ENCODE results near the gene VSTM2L.
"Not testable (repeated sequence)": the region's sequence is repeated elsewhere in the genome, so short reads cannot be mapped to it uniquely, and the experiment has no call there.

VSTM2L gene

GRCh38 chr20:37902504-37903313 lies at the start of gene VSTM2L:
Gene VSTM2L, plus strand, starts transcription at chr20:37903127. Its CDS starts 224 bp downstream, at chr20:37903351.
- Mint-ChIP-seq H3K4me1 (peaks cover 21% of the 10 kb centered on the region), H3K27ac (peak within 1 kb of the TSS; percentile 0), H3K4me3 (peak within 1 kb of the TSS; percentile 78), H3K27me3 (peaks cover 55% of the 10 kb centered on the region), H3K9me3 (no peaks in the 10 kb centered on the region), H3K36me3 (no peaks in the 10 kb centered on the region)
- no peak for ATAC-seq

- H3K27ac Mint-ChIP-seq: peak overlapping the region; percentile 77
- H3K36me3 Mint-ChIP-seq: peaks cover 62% of the 10 kb centered on the region
- H3K4me1 Mint-ChIP-seq: peaks cover 19% of the 10 kb centered on the region
- H3K27me3 Mint-ChIP-seq: no peaks in the 10 kb centered on the region
- ATAC-seq: peak; percentile 58
- H3K9me3 Mint-ChIP-seq: no peaks in the 10 kb centered on the region
- H3K4me3 Mint-ChIP-seq: no peak overlapping the region
Measured at GRCh38 chr20:37853823-37854375, 49.0 kb upstream of the VSTM2L start.

- peak overlapping the region; percentile 31 for H3K27ac Mint-ChIP-seq
- not testable (repeated sequence) for ATAC-seq, H3K9me3 Mint-ChIP-seq, H3K4me3 Mint-ChIP-seq, H3K27me3 Mint-ChIP-seq
- peaks cover 54% of the 10 kb centered on the region for H3K36me3 Mint-ChIP-seq
- H3K4me1 Mint-ChIP-seq: peaks cover 19% of the 10 kb centered on the region
Measured at GRCh38 chr20:37856034-37856433, 46.9 kb upstream of the VSTM2L start.

- Mint-ChIP-seq H3K4me1 (peaks cover 19% of the 10 kb centered on the region), H3K27ac (peak overlapping the region; percentile 65), H3K36me3 (peaks cover 64% of the 10 kb centered on the region), H3K9me3 (no peaks in the 10 kb centered on the region), H3K27me3 (no peaks in the 10 kb centered on the region), H3K4me3 (no peak overlapping the region)
- no peak for ATAC-seq
Measured at GRCh38 chr20:37856932-37857660, 45.8 kb upstream of the VSTM2L start.

GRCh38 chr20:37859406-37860171 lies 43.3 kb upstream of the VSTM2L start:
- H3K4me1 Mint-ChIP-seq: peaks cover 9% of the 10 kb centered on the region
- H3K27ac Mint-ChIP-seq: no peak overlapping the region
- H3K9me3 Mint-ChIP-seq: no peaks in the 10 kb centered on the region
- ATAC-seq: no peak
- no peak overlapping the region for H3K4me3 Mint-ChIP-seq
- H3K36me3 Mint-ChIP-seq: peaks cover 73% of the 10 kb centered on the region
- H3K27me3 Mint-ChIP-seq: no peaks in the 10 kb centered on the region

GRCh38 chr20:37863289-37863688 lies 39.6 kb upstream of the VSTM2L start:
- Mint-ChIP-seq H3K27me3 (no peaks in the 10 kb centered on the region), H3K27ac (peak overlapping the region; percentile 21), H3K9me3 (no peaks in the 10 kb centered on the region)

GRCh38 chr20:37864298-37864697 lies 38.6 kb upstream of the VSTM2L start:
- H3K4me1 Mint-ChIP-seq: peaks cover 6% of the 10 kb centered on the region
- H3K36me3 Mint-ChIP-seq: peaks cover 72% of the 10 kb centered on the region
- ATAC-seq: no peak
- H3K4me3 Mint-ChIP-seq: no peak overlapping the region
- no peaks in the 10 kb centered on the region for H3K27me3 Mint-ChIP-seq
- no peaks in the 10 kb centered on the region for H3K9me3 Mint-ChIP-seq
- no peak overlapping the region for H3K27ac Mint-ChIP-seq

More at GRCh38 chr20:37863289-37863688, 39.6 kb upstream of the VSTM2L start:
- peaks cover 70% of the 10 kb centered on the region for H3K36me3 Mint-ChIP-seq
- ATAC-seq: no peak
- H3K4me1 Mint-ChIP-seq: no peaks in the 10 kb centered on the region
- H3K4me3 Mint-ChIP-seq: no peak overlapping the region

- Mint-ChIP-seq H3K4me1 (peaks cover 9% of the 10 kb centered on the region), H3K36me3 (peaks cover 76% of the 10 kb centered on the region), H3K27me3 (no peaks in the 10 kb centered on the region), H3K27ac (no peak overlapping the region), H3K9me3 (no peaks in the 10 kb centered on the region), H3K4me3 (no peak overlapping the region)
- ATAC-seq: no peak
Measured at GRCh38 chr20:37866051-37866450, 36.9 kb upstream of the VSTM2L start.

- Mint-ChIP-seq H3K27me3 (no peaks in the 10 kb centered on the region), H3K4me3 (no peak overlapping the region), H3K36me3 (peaks cover 69% of the 10 kb centered on the region), H3K9me3 (no peaks in the 10 kb centered on the region), H3K27ac (no peak overlapping the region), H3K4me1 (peaks cover 9% of the 10 kb centered on the region)
- ATAC-seq: no peak
Measured at GRCh38 chr20:37867289-37868195, 35.4 kb upstream of the VSTM2L start.

GRCh38 chr20:37868851-37869333 lies 34.0 kb upstream of the VSTM2L start:
- peaks cover 69% of the 10 kb centered on the region for H3K36me3 Mint-ChIP-seq
- no peak overlapping the region for H3K4me3 Mint-ChIP-seq
- H3K4me1 Mint-ChIP-seq: peaks cover 9% of the 10 kb centered on the region
- H3K27me3 Mint-ChIP-seq: no peaks in the 10 kb centered on the region
- peak overlapping the region; percentile 43 for H3K27ac Mint-ChIP-seq
- no peaks in the 10 kb centered on the region for H3K9me3 Mint-ChIP-seq
- ATAC-seq: no peak

GRCh38 chr20:37869334-37869861 lies 33.5 kb upstream of the VSTM2L start:
- no peaks in the 10 kb centered on the region for H3K27me3 Mint-ChIP-seq
- no peaks in the 10 kb centered on the region for H3K9me3 Mint-ChIP-seq
- H3K4me3 Mint-ChIP-seq: no peak overlapping the region
- H3K4me1 Mint-ChIP-seq: peaks cover 9% of the 10 kb centered on the region
- H3K36me3 Mint-ChIP-seq: peaks cover 72% of the 10 kb centered on the region
- peak overlapping the region; percentile 43 for H3K27ac Mint-ChIP-seq
- ATAC-seq: no peak

GRCh38 chr20:37870294-37870693 lies 32.6 kb upstream of the VSTM2L start:
- peak overlapping the region; percentile 2 for H3K27ac Mint-ChIP-seq
- peaks cover 67% of the 10 kb centered on the region for H3K36me3 Mint-ChIP-seq
- no peak for ATAC-seq
- H3K9me3 Mint-ChIP-seq: no peaks in the 10 kb centered on the region
- no peak overlapping the region for H3K4me3 Mint-ChIP-seq
- no peaks in the 10 kb centered on the region for H3K27me3 Mint-ChIP-seq
- peaks cover 9% of the 10 kb centered on the region for H3K4me1 Mint-ChIP-seq

GRCh38 chr20:37871751-37872150 lies 31.2 kb upstream of the VSTM2L start:
- no peaks in the 10 kb centered on the region for H3K9me3 Mint-ChIP-seq
- no peak overlapping the region for H3K4me3 Mint-ChIP-seq
- H3K27me3 Mint-ChIP-seq: no peaks in the 10 kb centered on the region
- H3K4me1 Mint-ChIP-seq: peaks cover 9% of the 10 kb centered on the region
- peaks cover 67% of the 10 kb centered on the region for H3K36me3 Mint-ChIP-seq
- peak overlapping the region; percentile 2 for H3K27ac Mint-ChIP-seq
- no peak for ATAC-seq

GRCh38 chr20:37872161-37872560 lies 30.8 kb upstream of the VSTM2L start:
- H3K4me1 Mint-ChIP-seq: peaks cover 9% of the 10 kb centered on the region
- no peak for ATAC-seq

More at GRCh38 chr20:37872161-37872560, 30.8 kb upstream of the VSTM2L start:
- H3K27me3 Mint-ChIP-seq: no peaks in the 10 kb centered on the region
- no peaks in the 10 kb centered on the region for H3K9me3 Mint-ChIP-seq
- H3K4me3 Mint-ChIP-seq: no peak overlapping the region
- no peak overlapping the region for H3K27ac Mint-ChIP-seq
- H3K36me3 Mint-ChIP-seq: peaks cover 64% of the 10 kb centered on the region

Data from stimulated activated memory B cell treated with anti-CD40 and anti-IgM and Interleukin-4, amounts not matched to agents 10 μg/mL and 1 μg/mL and 100 μg/mL, for 72 hours (primary cell).